Measurements from ENCODE around the gene DPYD.

Gene DPYD

GRCh38 chr1:97572561-97572960 lies 348.3 kb downstream of the DPYD start:
- no peaks in the 10 kb centered on the region for H3K36me3 ChIP-seq (ENCODE audit: control insufficient read depth, insufficient read depth, low read length)
- no peaks in the 10 kb centered on the region for H3K27me3 ChIP-seq (replicated peaks; ENCODE audit: control insufficient read depth, insufficient read depth, low read length)
- no peak for TF ChIP-seq CTCF (IDR thresholded peaks at IDR 0.05; ENCODE audit: insufficient read depth, low read length, poor library complexity, severe bottlenecking)
- H3K4me3 ChIP-seq (replicated peaks; ENCODE audit: low read depth, low read length), result no peak overlapping the region
- no peak for DNase-seq (ENCODE audit: extremely low read depth, insufficient read length)

GRCh38 chr1:97571760-97572159 lies 349.1 kb downstream of the DPYD start:
- TF ChIP-seq CTCF (IDR thresholded peaks at IDR 0.05; ENCODE audit: insufficient read depth, low read length, poor library complexity, severe bottlenecking), result no peak
- Histone ChIP-seq H3K27me3 (replicated peaks; ENCODE audit: control insufficient read depth, insufficient read depth, low read length) (no peaks in the 10 kb centered on the region), H3K36me3 (ENCODE audit: control insufficient read depth, insufficient read depth, low read length) (no peaks in the 10 kb centered on the region), H3K4me3 (replicated peaks; ENCODE audit: low read depth, low read length) (no peak overlapping the region)
- no peak for DNase-seq (ENCODE audit: extremely low read depth, insufficient read length)

GRCh38 chr1:97570691-97571090 lies 350.1 kb downstream of the DPYD start:
- DNase-seq (ENCODE audit: extremely low read depth, insufficient read length), result no peak
- Histone ChIP-seq H3K27me3 (replicated peaks; ENCODE audit: control insufficient read depth, insufficient read depth, low read length) (no peaks in the 10 kb centered on the region), H3K36me3 (ENCODE audit: control insufficient read depth, insufficient read depth, low read length) (no peaks in the 10 kb centered on the region), H3K4me3 (replicated peaks; ENCODE audit: low read depth, low read length) (no peak overlapping the region)
- TF ChIP-seq CTCF (IDR thresholded peaks at IDR 0.05; ENCODE audit: insufficient read depth, low read length, poor library complexity, severe bottlenecking), result no peak

GRCh38 chr1:97567000-97567749 lies 353.7 kb downstream of the DPYD start:
- Histone ChIP-seq H3K4me3 (replicated peaks; ENCODE audit: low read depth, low read length) (no peak overlapping the region), H3K36me3 (ENCODE audit: control insufficient read depth, insufficient read depth, low read length) (no peaks in the 10 kb centered on the region), H3K27me3 (replicated peaks; ENCODE audit: control insufficient read depth, insufficient read depth, low read length) (no peaks in the 10 kb centered on the region)
- no peak for TF ChIP-seq CTCF (IDR thresholded peaks at IDR 0.05; ENCODE audit: insufficient read depth, low read length, poor library complexity, severe bottlenecking)
- DNase-seq (ENCODE audit: extremely low read depth, insufficient read length), result no peak

- H3K4me3 ChIP-seq (replicated peaks; ENCODE audit: low read depth, low read length), result no peak overlapping the region
- TF ChIP-seq CTCF (IDR thresholded peaks at IDR 0.05; ENCODE audit: insufficient read depth, low read length, poor library complexity, severe bottlenecking), result no peak
- no peaks in the 10 kb centered on the region for H3K36me3 ChIP-seq (ENCODE audit: control insufficient read depth, insufficient read depth, low read length)
- H3K27me3 ChIP-seq (replicated peaks; ENCODE audit: control insufficient read depth, insufficient read depth, low read length), result no peaks in the 10 kb centered on the region
- no peak for DNase-seq (ENCODE audit: extremely low read depth, insufficient read length)
Measured at GRCh38 chr1:97565886-97566285, 354.9 kb downstream of the DPYD start.

GRCh38 chr1:97563926-97564325 lies 356.9 kb downstream of the DPYD start:
- no peak for DNase-seq (ENCODE audit: extremely low read depth, insufficient read length)
- Histone ChIP-seq H3K36me3 (ENCODE audit: control insufficient read depth, insufficient read depth, low read length) (no peaks in the 10 kb centered on the region), H3K4me3 (replicated peaks; ENCODE audit: low read depth, low read length) (no peak overlapping the region), H3K27me3 (replicated peaks; ENCODE audit: control insufficient read depth, insufficient read depth, low read length) (no peaks in the 10 kb centered on the region)
- no peak for TF ChIP-seq CTCF (IDR thresholded peaks at IDR 0.05; ENCODE audit: insufficient read depth, low read length, poor library complexity, severe bottlenecking)
